K562 (cell line): ENCODE results near the gene USH2A. TPM values are rescaled to one million over a fixed set of nuclear protein-coding genes. Genes with fewer than 3 reads are reported as not detected.

ENCODE experiments used
- ATAC-seq: fragments of 200-7000 bp; cut with Tn5 transposase; 3 replicates; pipeline ENCODE4 v1.9.1; 2020; ENCODE audit warnings: moderate library complexity
- BruUV-seq: library from RNA; stranded (reverse); fragments of 400-500 nt; replicated peaks from 2 replicates; lab custom pipeline; 2021; lab: Mats Ljungman, UMichigan
- CTCF ChIA-PET: fragments of 300-600 bp; formaldehyde crosslinking; extraction: SDS; loops from one replicate; lab custom pipeline; 2021; ENCODE audit warnings: low intra/inter-chr PET ratio; lab: Yijun Ruan, JAX
- POLR2A ChIA-PET: fragments of 300-600, 350-650 bp; sonication (Branson Sonifier 250); formaldehyde crosslinking; extraction: SDS; loops from one replicate; lab custom pipeline; 2021; ENCODE audit warnings: antibody characterized with exemption, inconsistent platforms; lab: Yijun Ruan, JAX
- DNase-seq, 4 experiments: peaks; one replicate each; pipeline versions ENCODE4 v3.0.0 to v3.0.0-alpha.2; 2011 to 2018; ENCODE audit warnings: low spot score in 3 of 4, mixed read lengths in 3 of 4; ENCODE audit errors: extremely low read depth in 1 of 4
- FAIRE-seq: peaks from 2 replicates; lab custom pipeline; 2011; peaks lifted over from hg19 to GRCh38; lab: Jason Lieb, UNC
- H2AFZ ChIP-seq: 2 replicates; pipeline ENCODE4 v1.6.0; 2011; ENCODE audit warnings: low read depth, low read length, control low read depth, inconsistent platforms
- H3K27ac ChIP-seq: fragments of 200-600 bp; 3 replicates; pipeline ENCODE4 v1.8.0; 2011; ENCODE audit warnings: low read depth, mild to moderate bottlenecking, control low read depth, inconsistent platforms, low read length, moderate library complexity, mixed read lengths; ENCODE audit errors: extremely low read depth
- H3K27me3 ChIP-seq, 2 experiments: fragments of 300-600 bp in 1 of 2; 2 replicates in 1 of 2; 3 replicates in 1 of 2; pipeline versions ENCODE4 v1.6.0 to v1.8.0; 2011; ENCODE audit warnings: inconsistent platforms in 2 of 2, low read length in 2 of 2, mild to moderate bottlenecking in 1 of 2, mixed read lengths in 1 of 2, moderate library complexity in 1 of 2; ENCODE audit not compliant: control insufficient read depth in 2 of 2, insufficient read depth in 2 of 2
- H3K36me3 ChIP-seq: fragments of 300-600 bp; 3 replicates; pipeline ENCODE4 v1.8.0; 2011; ENCODE audit warnings: mild to moderate bottlenecking, low read length, inconsistent platforms; ENCODE audit not compliant: control insufficient read depth, insufficient read depth
- H3K4me1 ChIP-seq, 2 experiments: fragments of 200-600 bp in 1 of 2; replicated peaks in 1 of 2; 2 replicates in 1 of 2; 3 replicates in 1 of 2; pipeline versions ENCODE4 v1.5.1 to v1.8.0; 2011; ENCODE audit warnings: inconsistent platforms in 2 of 2, low read length in 2 of 2, mild to moderate bottlenecking in 1 of 2, mixed read lengths in 1 of 2, moderate library complexity in 1 of 2; ENCODE audit not compliant: control insufficient read depth in 2 of 2, insufficient read depth in 2 of 2
- H3K4me2 ChIP-seq: 2 replicates; pipeline ENCODE4 v1.6.1; 2011; ENCODE audit warnings: low read length, control low read depth, inconsistent platforms, mixed read lengths; ENCODE audit not compliant: insufficient read depth
- H3K4me3 ChIP-seq: fragments of 200-600 bp; sonication (generic), shearing (Covaris generic); 2 replicates; pipeline ENCODE4 v1.5.1; 2016; ENCODE audit warnings: control low read depth, inconsistent platforms
- H3K79me2 ChIP-seq: fragments of 200-600 bp; 3 replicates; pipeline ENCODE4 v1.8.0; 2011; ENCODE audit warnings: low read length, inconsistent platforms; ENCODE audit not compliant: control insufficient read depth, insufficient read depth
- H3K9ac ChIP-seq, 2 experiments: 2 replicates each; pipeline versions ENCODE4 v1.6.0 to v1.6.1; 2011; ENCODE audit warnings: low read depth in 2 of 2, low read length in 2 of 2, control low read depth in 1 of 2, inconsistent platforms in 1 of 2, mild to moderate bottlenecking in 1 of 2, mixed read lengths in 1 of 2; ENCODE audit not compliant: insufficient read depth in 1 of 2
- H3K9me1 ChIP-seq: one replicate; pipeline ENCODE4 v1.6.0; 2011; ENCODE audit warnings: inconsistent platforms, mild to moderate bottlenecking, low read length, moderate library complexity; ENCODE audit not compliant: control insufficient read depth, insufficient read depth
- H3K9me3 ChIP-seq: replicated peaks from 2 replicates; pipeline ENCODE4 v1.5.1; 2011; ENCODE audit warnings: low read depth, low read length, inconsistent platforms; ENCODE audit not compliant: control insufficient read depth, insufficient read depth
- H4K20me1 ChIP-seq: replicated peaks from 2 replicates; pipeline ENCODE4 v1.6.1; 2011; ENCODE audit warnings: low read length, inconsistent platforms, mixed read lengths; ENCODE audit not compliant: control insufficient read depth, insufficient read depth
- CBX2 ChIP-seq: fragments of 200-600 bp; sonication (generic); IDR thresholded peaks from one replicate; pipeline ENCODE4 v1.6.1; 2012; ENCODE audit warnings: mild to moderate bottlenecking, low read length, inconsistent platforms; ENCODE audit not compliant: insufficient read depth, poor library complexity, severe bottlenecking
- HDAC8 ChIP-seq: fragments of 450-650 bp; IDR thresholded peaks from 2 replicates; pipeline ENCODE4 v1.6.1; 2016; ENCODE audit warnings: mild to moderate bottlenecking, missing genetic modification characterization, moderate library complexity, missing compliant biosample characterization
- NCOA1 ChIP-seq: fragments of 450-650 bp; IDR thresholded peaks from 2 replicates; pipeline ENCODE4 v1.6.1; 2016; ENCODE audit warnings: low read depth
- NFE2L1 ChIP-seq: fragments of 450-650 bp; IDR thresholded peaks from 2 replicates; pipeline ENCODE4 v1.6.1; 2016; ENCODE audit warnings: missing genetic modification characterization, low read depth, mild to moderate bottlenecking, missing compliant biosample characterization, moderate library complexity, borderline replicate concordance
- SRSF7 ChIP-seq: fragments of 200-400 bp; formaldehyde crosslinking; optimal IDR thresholded peaks from 2 replicates; pipeline ENCODE3; 2017; ENCODE audit warnings: mild to moderate bottlenecking, low read depth, low read length
- ZBTB17 ChIP-seq: fragments of 450-650 bp; formaldehyde crosslinking; IDR thresholded peaks from 2 replicates; pipeline ENCODE4 v1.4.0; 2020; ENCODE audit warnings: mild to moderate bottlenecking
- ZNF324 ChIP-seq: fragments of 250-450 bp; sonication (Bioruptor Pico); IDR thresholded peaks from 2 replicates; pipeline ENCODE4 v1.4.0; 2020; ENCODE audit warnings: mild to moderate bottlenecking
- in situ Hi-C: fragments of 300-500 bp; cut with MboI; formaldehyde crosslinking; loops from 4 replicates; pipeline ENCODE4 v1.15.0; 2018; ENCODE audit warnings: inconsistent platforms, mixed read lengths
- intact Hi-C: fragments of 100-400 bp; cut with micrococcal nuclease; formaldehyde crosslinking; loops from 2 replicates; pipeline ENCODE4 v1.14.2; 2022
- polyA plus RNA-seq, 8 experiments: library from polyadenylated mRNA; depleted of rRNA in 4 of 8; stranded (reverse) in 5 of 8; unstranded in 3 of 8; fragments of >200 nt; fragmentation: Nextera tagmentation in 2 of 8; fragmentation: Illumina TruSeq in 1 of 8; extraction: Ambion mirVana in 2 of 8; extraction: Trizol in 1 of 8; gene quantifications; 2 replicates each; pipeline versions ENCODE4 v1.2.1 to v1.2.3, GENCODE V29; 2011 to 2014; ENCODE audit warnings: inconsistent platforms in 1 of 8, missing spikeins in 1 of 8
- total RNA-seq, 7 experiments: library from RNA; depleted of rRNA in 6 of 7; stranded (reverse); fragments of >200 nt in 6 of 7; fragmentation: Illumina TruSeq in 2 of 7; extraction: Trizol in 2 of 7; gene quantifications; 2 replicates each; pipeline versions ENCODE4 v1.2.1 to v1.2.3, GENCODE V29; 2011 to 2021; ENCODE audit warnings: low replicate concordance in 1 of 7
- TF ChIP-seq, protein P1 (sequence below): fragments of 200-800 bp; sonication (Bioruptor generic); IDR thresholded peaks from 2 replicates; pipeline ENCODE4 v1.6.1; 2017; ENCODE audit warnings: missing genetic modification characterization, missing compliant biosample characterization
- TF ChIP-seq, protein P2 (sequence below): fragments of 250-450 bp; sonication (Bioruptor Pico); IDR thresholded peaks from 2 replicates; pipeline ENCODE4 v1.4.0; 2020; ENCODE audit warnings: mild to moderate bottlenecking

Gene USH2A
- total and polyA plus RNA-seq, 9 of the 15 experiments (the other 6 are each of a cell fraction or from before 2014, with no cell fraction given), result under 0.01 TPM; not detected in 7

DNA sequence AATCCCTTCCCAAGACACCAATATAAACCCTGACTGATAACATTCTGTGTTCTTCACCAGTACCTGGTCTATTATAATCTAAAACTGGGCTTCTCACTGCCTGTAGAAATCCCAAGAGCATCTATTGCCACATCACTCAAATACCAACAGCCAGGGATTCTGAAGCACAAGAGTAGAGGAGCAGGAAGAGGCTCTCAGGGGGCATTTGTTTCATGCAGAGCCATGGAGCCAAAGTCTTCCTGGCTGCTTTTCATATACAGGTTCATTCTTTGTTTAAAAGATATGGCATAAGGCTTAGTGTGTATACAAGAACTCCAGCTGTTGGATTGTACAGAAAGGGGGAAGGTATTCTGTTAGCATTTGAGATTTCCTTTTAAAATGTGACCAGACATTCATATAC lies 38.2 kb upstream of the USH2A start:
- DNase-seq, result no peak
- intact Hi-C loops, result no loop called here
- in situ Hi-C loops, result no loop called here

More for the DNA sequence above, 38.2 kb upstream of the USH2A start:
- H3K9me1 ChIP-seq, result no peaks in the 10 kb centered on the region
- H2AFZ ChIP-seq, result no peak overlapping the region
- no peak overlapping the region for H3K9ac ChIP-seq
- peaks cover 2% of the 10 kb centered on the region; the same call in 1 of the 2 replicates for H3K9me3 ChIP-seq
- H3K27me3 ChIP-seq, result no peaks in the 10 kb centered on the region
- H3K4me3 ChIP-seq, result no peak overlapping the region
- H3K4me2 ChIP-seq, result no peak overlapping the region
- no peaks in the 10 kb centered on the region for H4K20me1 ChIP-seq
- TF ChIP-seq HDAC8 (tag) (no peak), CBX2 (no peak), ZBTB17 (CRISPR knock-in tag) (no peak), SRSF7 (no peak), ZNF324 (CRISPR knock-in tag) (no peak), NFE2L1 (no peak), NCOA1 (no peak)
- TF ChIP-seq, protein P1, sequence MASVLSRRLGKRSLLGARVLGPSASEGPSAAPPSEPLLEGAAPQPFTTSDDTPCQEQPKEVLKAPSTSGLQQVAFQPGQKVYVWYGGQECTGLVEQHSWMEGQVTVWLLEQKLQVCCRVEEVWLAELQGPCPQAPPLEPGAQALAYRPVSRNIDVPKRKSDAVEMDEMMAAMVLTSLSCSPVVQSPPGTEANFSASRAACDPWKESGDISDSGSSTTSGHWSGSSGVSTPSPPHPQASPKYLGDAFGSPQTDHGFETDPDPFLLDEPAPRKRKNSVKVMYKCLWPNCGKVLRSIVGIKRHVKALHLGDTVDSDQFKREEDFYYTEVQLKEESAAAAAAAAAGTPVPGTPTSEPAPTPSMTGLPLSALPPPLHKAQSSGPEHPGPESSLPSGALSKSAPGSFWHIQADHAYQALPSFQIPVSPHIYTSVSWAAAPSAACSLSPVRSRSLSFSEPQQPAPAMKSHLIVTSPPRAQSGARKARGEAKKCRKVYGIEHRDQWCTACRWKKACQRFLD (CRISPR knock-in tag), result no peak
- TF ChIP-seq, protein P2, sequence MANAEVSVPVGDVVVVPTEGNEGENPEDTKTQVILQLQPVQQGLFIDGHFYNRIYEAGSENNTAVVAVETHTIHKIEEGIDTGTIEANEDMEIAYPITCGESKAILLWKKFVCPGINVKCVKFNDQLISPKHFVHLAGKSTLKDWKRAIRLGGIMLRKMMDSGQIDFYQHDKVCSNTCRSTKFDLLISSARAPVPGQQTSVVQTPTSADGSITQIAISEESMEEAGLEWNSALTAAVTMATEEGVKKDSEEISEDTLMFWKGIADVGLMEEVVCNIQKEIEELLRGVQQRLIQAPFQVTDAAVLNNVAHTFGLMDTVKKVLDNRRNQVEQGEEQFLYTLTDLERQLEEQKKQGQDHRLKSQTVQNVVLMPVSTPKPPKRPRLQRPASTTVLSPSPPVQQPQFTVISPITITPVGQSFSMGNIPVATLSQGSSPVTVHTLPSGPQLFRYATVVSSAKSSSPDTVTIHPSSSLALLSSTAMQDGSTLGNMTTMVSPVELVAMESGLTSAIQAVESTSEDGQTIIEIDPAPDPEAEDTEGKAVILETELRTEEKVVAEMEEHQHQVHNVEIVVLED (CRISPR knock-in tag), result no peak
- H3K79me2 ChIP-seq, result no peaks in the 10 kb centered on the region
- no TSS peak for BruUV-seq
- no peaks in the 10 kb centered on the region for H3K4me1 ChIP-seq
- ChIA-PET CTCF (no interaction called here), POLR2A (no interaction called here)
- ATAC-seq (no peak), FAIRE-seq (no peak)
- no peaks in the 10 kb centered on the region for H3K36me3 ChIP-seq
- H3K27ac ChIP-seq, result no peak overlapping the region
